CD4-positive, alpha-beta T cell (primary cell): Measurements from ENCODE around the gene CEP112. TPM values are rescaled to one million over a fixed set of nuclear protein-coding genes. Genes with fewer than 3 reads are reported as not detected.

Source experiments
- ATAC-seq: fragments of 200-7000 bp; cut with Tn5 transposase; one replicate; pipeline ENCODE4 v1.10.0; 2022; ENCODE audit warnings: mild to moderate bottlenecking; ENCODE audit not compliant: poor library complexity
- CTCF ChIA-PET: fragments of 350-600 bp; sonication (Branson Sonifier 250); formaldehyde crosslinking; loops from one replicate; lab custom pipeline; 2021; ENCODE audit warnings: antibody characterized with exemption, inconsistent platforms; lab: Charles Lee
- POLR2A ChIA-PET: fragments of 350-600 bp; sonication (Branson Sonifier 250); formaldehyde crosslinking; loops from one replicate; lab custom pipeline; 2021; ENCODE audit warnings: antibody characterized with exemption, inconsistent platforms; lab: Charles Lee
- DNase-seq, 14 experiments: peaks; one replicate each; pipeline ENCODE4 v3.0.0-alpha.2; 2013 to 2020; ENCODE audit warnings: mixed read lengths in 2 of 14
- H3K27ac ChIP-seq, 2 donors: one replicate each; pipeline versions ENCODE4 v1.5.1 to v1.7.0; 2013; ENCODE audit warnings: low read length in 2 of 2, low read depth in 1 of 2, mild to moderate bottlenecking in 1 of 2
- H3K27me3 ChIP-seq, 2 experiments: 1 replicate in 1 of 2; 2 replicates in 1 of 2; pipeline versions ENCODE4 v1.6.1 to v1.7.0; 2013; ENCODE audit warnings: low read length in 2 of 2, control low read depth in 1 of 2, mild to moderate bottlenecking in 1 of 2, moderate library complexity in 1 of 2; ENCODE audit not compliant: insufficient read depth in 2 of 2, control insufficient read depth in 1 of 2
- H3K36me3 ChIP-seq: one replicate; pipeline ENCODE4 v1.6.1; 2013; ENCODE audit warnings: low read length, control low read depth; ENCODE audit not compliant: insufficient read depth
- H3K4me1 ChIP-seq: one replicate; pipeline ENCODE4 v1.6.1; 2013; ENCODE audit warnings: low read length, control low read depth; ENCODE audit not compliant: insufficient read depth
- H3K4me3 ChIP-seq: one replicate; pipeline ENCODE4 v1.5.1; 2013; ENCODE audit warnings: mild to moderate bottlenecking, low read length, moderate library complexity
- H3K9me3 ChIP-seq, 2 experiments: 1 replicate in 1 of 2; 2 replicates in 1 of 2; pipeline versions ENCODE4 v1.6.1 to v1.7.0; 2013; ENCODE audit warnings: low read length in 2 of 2, mild to moderate bottlenecking in 2 of 2, control low read depth in 1 of 2, moderate library complexity in 1 of 2; ENCODE audit not compliant: control insufficient read depth in 1 of 2, insufficient read depth in 1 of 2
- H3K27ac Mint-ChIP-seq: one replicate; pipeline ENCODE4 v1.8.0; 2020; ENCODE audit warnings: mixed read lengths
- H3K27me3 Mint-ChIP-seq: one replicate; pipeline ENCODE4 v1.8.0; 2021; ENCODE audit warnings: mixed read lengths
- H3K36me3 Mint-ChIP-seq: one replicate; pipeline ENCODE4 v1.8.0; 2021; ENCODE audit warnings: low read depth, mixed read lengths
- H3K4me1 Mint-ChIP-seq: one replicate; pipeline ENCODE4 v1.8.0; 2021; ENCODE audit warnings: low read depth, mixed read lengths
- H3K4me3 Mint-ChIP-seq: one replicate; pipeline ENCODE4 v1.8.0; 2020; ENCODE audit warnings: mild to moderate bottlenecking, mixed read lengths
- H3K9me3 Mint-ChIP-seq: one replicate; pipeline ENCODE4 v1.8.0; 2020; ENCODE audit warnings: mixed read lengths
- CTCF ChIP-seq: fragments of 200-600 bp; IDR thresholded peaks from one replicate; pipeline ENCODE4 v1.8.0; 2022; ENCODE audit warnings: antibody characterized with exemption, mild to moderate bottlenecking
- intact Hi-C, 2 experiments: fragments of 100-400 bp; cut with DNase I in 1 of 2; cut with micrococcal nuclease in 1 of 2; formaldehyde crosslinking; loops; one replicate each; pipeline versions ENCODE4 v1.15.1 to v1.9.0; 2023 to 2025; cut with DNase I, micrococcal nuclease
- total RNA-seq, 174 experiments: library from RNA in 2 of 174; stranded (reverse) in 2 of 174; gene quantifications; one replicate each; pipeline ENCODE4 v1.2.3 and lab custom pipeline; 2021 to 2026

The CEP112 gene
- total RNA-seq, 2 experiments from 2014 or later = 1.6 to 2.2 TPM

- Histone ChIP-seq H3K36me3 (no peaks in the 10 kb centered on the region), H3K27me3 (no peaks in the 10 kb centered on the region), H3K4me1 (no peaks in the 10 kb centered on the region), H3K27ac (no peak overlapping the region), H3K4me3 (no peak overlapping the region), H3K9me3 (no peaks in the 10 kb centered on the region)
- no peak overlapping the region for H3K27ac Mint-ChIP-seq
- H3K27me3 Mint-ChIP-seq = no peaks in the 10 kb centered on the region
- no peaks in the 10 kb centered on the region for H3K36me3 Mint-ChIP-seq
- TF ChIP-seq CTCF = no peak
- ATAC-seq = no peak
- H3K4me1 Mint-ChIP-seq = no peaks in the 10 kb centered on the region
- no peak for DNase-seq
- H3K4me3 Mint-ChIP-seq = no peak overlapping the region
- H3K9me3 Mint-ChIP-seq = no peaks in the 10 kb centered on the region
- ChIA-PET POLR2A (no interaction called here), CTCF (no interaction called here)
- intact Hi-C loops = no loop called here
Observed at GRCh38 chr17:65823713-65824112, 368.2 kb downstream of the CEP112 start.

- no peak for DNase-seq
- POLR2A ChIA-PET = no interaction called here
- intact Hi-C loops = no loop called here
- Histone ChIP-seq H3K9me3 (no peaks in the 10 kb centered on the region), H3K27me3 (peaks cover 0 to 4% of the 10 kb centered on the region in 2 experiments), H3K4me3 (no peak overlapping the region), H3K36me3 (no peaks in the 10 kb centered on the region), H3K27ac (no peak overlapping the region), H3K4me1 (no peaks in the 10 kb centered on the region)
- CTCF ChIA-PET = no interaction called here
- ATAC-seq = no peak
- no peaks in the 10 kb centered on the region for H3K27me3 Mint-ChIP-seq
- no peak overlapping the region for H3K4me3 Mint-ChIP-seq
- H3K9me3 Mint-ChIP-seq = no peaks in the 10 kb centered on the region
- TF ChIP-seq CTCF = no peak
- H3K4me1 Mint-ChIP-seq = no peaks in the 10 kb centered on the region
- H3K27ac Mint-ChIP-seq = no peak overlapping the region
- no peaks in the 10 kb centered on the region for H3K36me3 Mint-ChIP-seq
Observed at GRCh38 chr17:65820811-65821210, 371.1 kb downstream of the CEP112 start.

GRCh38 chr17:65820306-65820705 is 371.6 kb downstream of the CEP112 start:
- H3K4me3 Mint-ChIP-seq = no peak overlapping the region
- no peak overlapping the region for H3K27ac Mint-ChIP-seq
- no peaks in the 10 kb centered on the region for H3K9me3 Mint-ChIP-seq
- H3K4me3 ChIP-seq = no peak overlapping the region
- ATAC-seq (no peak), DNase-seq (no peak)
- H3K27me3 Mint-ChIP-seq = no peaks in the 10 kb centered on the region
- TF ChIP-seq CTCF = no peak
- H3K9me3 ChIP-seq = no peaks in the 10 kb centered on the region
- intact Hi-C loops = no loop called here
- no peak overlapping the region for H3K27ac ChIP-seq
- H3K36me3 Mint-ChIP-seq = no peaks in the 10 kb centered on the region
- no peaks in the 10 kb centered on the region for H3K4me1 ChIP-seq
- peaks cover 0 to 4% of the 10 kb centered on the region in 2 experiments for H3K27me3 ChIP-seq
- no peaks in the 10 kb centered on the region for H3K4me1 Mint-ChIP-seq
- H3K36me3 ChIP-seq = no peaks in the 10 kb centered on the region
- CTCF ChIA-PET = no interaction called here
- POLR2A ChIA-PET = no interaction called here
